ENCODE data around the gene ENPP1.

ENPP1 gene

DNA sequence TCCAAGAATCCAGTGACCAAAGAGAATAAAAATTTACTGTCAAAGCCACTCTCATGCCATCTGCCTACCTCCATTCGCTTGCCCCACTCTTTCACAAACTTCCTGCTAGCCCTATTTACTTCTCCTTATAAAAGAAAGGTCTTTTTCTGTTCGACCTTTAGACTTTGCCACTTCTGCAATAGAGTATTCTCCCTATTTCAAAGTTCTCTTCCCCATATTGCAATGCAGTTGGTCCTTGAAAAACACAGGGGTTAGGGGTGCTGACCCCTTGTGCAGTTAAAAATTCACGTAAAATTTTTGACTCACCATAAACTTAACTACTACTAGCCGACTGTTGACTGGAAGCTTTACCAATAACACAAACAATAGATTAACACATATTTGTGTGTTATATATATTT, 128.3 kb downstream of the ENPP1 start:
- no peak for DNase-seq
- Histone ChIP-seq H3K9me3 (ENCODE audit: control insufficient read depth, low read length) (no peaks in the 10 kb centered on the region), H3K4me3 (ENCODE audit: insufficient read depth, low read depth, low read length, poor library complexity, severe bottlenecking) (no peak overlapping the region), H3K36me3 (ENCODE audit: control insufficient read depth, insufficient read depth, low read length) (no peaks in the 10 kb centered on the region), H3K27me3 (replicated peaks; ENCODE audit: control insufficient read depth, insufficient read depth, low read length, poor library complexity, severe bottlenecking) (no peaks in the 10 kb centered on the region), H3K27ac (ENCODE audit: insufficient read depth, low read length, poor library complexity, severe bottlenecking) (no peak overlapping the region), H3K4me1 (ENCODE audit: control insufficient read depth, insufficient read depth, low read length, poor library complexity, severe bottlenecking) (no peaks in the 10 kb centered on the region)

DNA sequence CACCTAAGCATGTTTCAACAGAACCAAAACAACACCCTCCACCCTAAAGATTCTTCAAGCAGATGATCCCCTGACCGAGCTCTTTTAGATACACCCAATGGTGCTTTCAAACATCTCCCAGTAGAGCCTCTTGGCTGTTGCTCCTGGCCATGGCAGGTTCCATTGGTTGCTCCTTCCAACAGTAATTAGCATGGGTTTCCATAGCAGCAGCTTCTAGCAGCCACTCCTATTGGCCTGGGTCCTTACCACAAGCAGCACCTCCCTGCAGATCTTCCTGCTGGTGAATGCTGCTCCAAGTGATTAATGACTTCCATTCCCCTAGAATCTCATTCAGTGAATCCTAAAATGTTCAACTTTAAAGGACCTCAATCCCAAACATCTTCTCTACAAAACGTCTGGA, 129.4 kb downstream of the ENPP1 start:
- DNase-seq, result no peak
- Histone ChIP-seq H3K4me1 (ENCODE audit: control insufficient read depth, insufficient read depth, low read length, poor library complexity, severe bottlenecking) (no peaks in the 10 kb centered on the region), H3K9me3 (ENCODE audit: control insufficient read depth, low read length) (no peaks in the 10 kb centered on the region), H3K4me3 (ENCODE audit: insufficient read depth, low read depth, low read length, poor library complexity, severe bottlenecking) (no peak overlapping the region), H3K27me3 (replicated peaks; ENCODE audit: control insufficient read depth, insufficient read depth, low read length, poor library complexity, severe bottlenecking) (no peaks in the 10 kb centered on the region), H3K36me3 (ENCODE audit: control insufficient read depth, insufficient read depth, low read length) (no peaks in the 10 kb centered on the region), H3K27ac (ENCODE audit: insufficient read depth, low read length, poor library complexity, severe bottlenecking) (no peak overlapping the region)

GRCh38 chr6:131937703-131938631, 130.1 kb downstream of the ENPP1 start:
- H3K4me1 ChIP-seq (ENCODE audit: control insufficient read depth, insufficient read depth, low read length, poor library complexity, severe bottlenecking), result no peaks in the 10 kb centered on the region
- no peak overlapping the region for H3K27ac ChIP-seq (ENCODE audit: insufficient read depth, low read length, poor library complexity, severe bottlenecking)
- DNase-seq, result no peak
- H3K36me3 ChIP-seq (ENCODE audit: control insufficient read depth, insufficient read depth, low read length), result no peaks in the 10 kb centered on the region
- H3K4me3 ChIP-seq (ENCODE audit: insufficient read depth, low read depth, low read length, poor library complexity, severe bottlenecking), result no peak overlapping the region
- H3K27me3 ChIP-seq (replicated peaks; ENCODE audit: control insufficient read depth, insufficient read depth, low read length, poor library complexity, severe bottlenecking), result no peaks in the 10 kb centered on the region
- no peaks in the 10 kb centered on the region for H3K9me3 ChIP-seq (ENCODE audit: control insufficient read depth, low read length)

Measured in effector memory CD4-positive, alpha-beta T cell (primary cell).